HCT116 (cell line): ENCODE results near the gene GDAP1L1. TPM values are rescaled to one million over a fixed set of nuclear protein-coding genes. Genes with fewer than 3 reads are reported as not detected.

Experiments
- ATAC-seq: fragments of 200-7000 bp; cut with Tn5 transposase; 2 replicates; pipeline ENCODE4 v1.9.1; 2020; ENCODE audit warnings: mild to moderate bottlenecking, moderate library complexity
- BruUV-seq: library from RNA; stranded (reverse); fragments of 400-500 nt; replicated peaks from 2 replicates; lab custom pipeline; 2021; lab: Mats Ljungman, UMichigan
- CTCF ChIA-PET: fragments of 300-600 bp; sonication (Branson Sonifier 250); formaldehyde crosslinking; loops from one replicate; lab custom pipeline; 2021; ENCODE audit warnings: antibody characterized with exemption; lab: Charles Lee
- POLR2A ChIA-PET: fragments of 300-600, 350-600 bp; sonication (Branson Sonifier 250); formaldehyde crosslinking; loops from one replicate; lab custom pipeline; 2021; ENCODE audit warnings: antibody characterized with exemption; lab: Charles Lee
- RAD21 ChIA-PET, 2 experiments: fragments of 300-600 bp; sonication (Branson Sonifier 250); formaldehyde crosslinking; loops; one replicate each; lab custom pipeline; 2023; ENCODE audit warnings: low total read pairs in 2 of 2; ENCODE audit not compliant: uncharacterized antibody in 2 of 2, unreplicated experiment in 2 of 2, low non-redundant PET in 1 of 2; lab: Charles Lee
- DNase-seq: peaks from one replicate; pipeline ENCODE4 v3.0.0-alpha.2; 2010; ENCODE audit warnings: low read depth, low spot score
- H2AFZ ChIP-seq: fragments of 200-600 bp; shearing (Covaris generic), sonication (generic); 2 replicates; pipeline ENCODE4 v1.6.1; 2017; ENCODE audit warnings: low read depth, mixed run types, mixed read lengths, antibody characterized with exemption, low read length; ENCODE audit not compliant: poor library complexity, severe bottlenecking
- H3K27ac ChIP-seq: 2 replicates; pipeline ENCODE4 v1.5.1; 2012; ENCODE audit warnings: low read depth, low read length
- H3K27me3 ChIP-seq: fragments of 200-600 bp; sonication (generic); 2 replicates; pipeline ENCODE4 v1.6.1; 2016; ENCODE audit warnings: mixed run types, low read length, mixed read lengths; ENCODE audit not compliant: insufficient read depth
- H3K36me3 ChIP-seq, 2 experiments: fragments of 200-500 bp in 1 of 2; fragments of 200-600 bp in 1 of 2; sonication (Bioruptor generic) in 1 of 2; sonication (generic) in 1 of 2; 2 replicates each; pipeline versions ENCODE4 v1.5.1 to v1.6.1; 2014 to 2016; ENCODE audit warnings: low read length in 2 of 2, inconsistent platforms in 1 of 2, mixed read lengths in 1 of 2, mixed run types in 1 of 2; ENCODE audit not compliant: insufficient read depth in 2 of 2, control insufficient read depth in 1 of 2
- H3K4me1 ChIP-seq, 2 experiments: fragments of 200-600 bp in 1 of 2; sonication (generic) in 1 of 2; 2 replicates each; pipeline versions ENCODE4 v1.5.1 to v1.6.1; 2012 to 2017; ENCODE audit warnings: low read length in 2 of 2, inconsistent platforms in 1 of 2, mild to moderate bottlenecking in 1 of 2, mixed read lengths in 1 of 2, mixed run types in 1 of 2, moderate library complexity in 1 of 2; ENCODE audit not compliant: insufficient read depth in 2 of 2, control insufficient read depth in 1 of 2
- H3K4me2 ChIP-seq: fragments of 200-600 bp; sonication (generic); 2 replicates; pipeline ENCODE4 v1.6.1; 2017; ENCODE audit warnings: mixed run types, low read length, mixed read lengths
- H3K4me3 ChIP-seq, 2 experiments: fragments of 200-600 bp in 1 of 2; sonication (generic) in 1 of 2; replicated peaks in 1 of 2; 2 replicates each; pipeline ENCODE4 v1.5.1; 2011 to 2016; ENCODE audit warnings: low read length in 2 of 2, control low read depth in 1 of 2, low read depth in 1 of 2, mild to moderate bottlenecking in 1 of 2, mixed read lengths in 1 of 2, mixed run types in 1 of 2
- H3K79me2 ChIP-seq: fragments of 200-600 bp; sonication (generic); 2 replicates; pipeline ENCODE4 v1.6.1; 2017; ENCODE audit warnings: mild to moderate bottlenecking, mixed run types, low read length, moderate library complexity, mixed read lengths; ENCODE audit not compliant: insufficient read depth
- H3K9ac ChIP-seq: fragments of 200-600 bp; sonication (generic); 2 replicates; pipeline ENCODE4 v1.6.1; 2016; ENCODE audit warnings: low read length, mixed read lengths
- H3K9me2 ChIP-seq: fragments of 200-600 bp; sonication (generic), shearing (Covaris generic); 2 replicates; pipeline ENCODE4 v1.6.1; 2017; ENCODE audit warnings: mixed run types, mild to moderate bottlenecking, moderate library complexity; ENCODE audit not compliant: insufficient read depth
- H3K9me3 ChIP-seq, 2 experiments: fragments of 200-500 bp in 1 of 2; fragments of 200-600 bp in 1 of 2; sonication (Bioruptor generic) in 1 of 2; sonication (generic) in 1 of 2; 2 replicates each; pipeline ENCODE4 v1.6.1; 2014 to 2017; ENCODE audit warnings: low read length in 2 of 2, mixed read lengths in 2 of 2, inconsistent platforms in 1 of 2, low read depth in 1 of 2, mild to moderate bottlenecking in 1 of 2, mixed run types in 1 of 2, moderate library complexity in 1 of 2; ENCODE audit not compliant: control insufficient read depth in 1 of 2, insufficient read depth in 1 of 2
- H4K20me1 ChIP-seq: fragments of 200-600 bp; sonication (generic), shearing (Covaris generic); 2 replicates; pipeline ENCODE4 v1.6.1; 2017; ENCODE audit warnings: mixed run types, mild to moderate bottlenecking, moderate library complexity; ENCODE audit not compliant: insufficient read depth
- ATF3 ChIP-seq: IDR thresholded peaks from 2 replicates; pipeline ENCODE4 v1.6.1; 2012
- CEBPB ChIP-seq: IDR thresholded peaks from 2 replicates; pipeline ENCODE4 v1.6.1; 2012; ENCODE audit warnings: low read depth
- CTCF ChIP-seq, 3 experiments: fragments of 200-600 bp in 1 of 3; sonication (generic) in 1 of 3; IDR thresholded peaks in 2 of 3; conservative IDR thresholded peaks in 1 of 3; 2 replicates each; pipeline ENCODE4 v1.5.1; 2012 to 2017; ENCODE audit warnings: low read depth in 2 of 3, low read length in 2 of 3, antibody characterized with exemption in 1 of 3, borderline replicate concordance in 1 of 3, control low read depth in 1 of 3, mild to moderate bottlenecking in 1 of 3, mixed read lengths in 1 of 3, mixed run types in 1 of 3, moderate library complexity in 1 of 3; ENCODE audit not compliant: insufficient read depth in 1 of 3
- EGR1 ChIP-seq: IDR thresholded peaks from 2 replicates; pipeline ENCODE4 v1.6.1; 2012; ENCODE audit warnings: low read depth
- ELF1 ChIP-seq: IDR thresholded peaks from 2 replicates; pipeline ENCODE4 v1.6.1; 2012; ENCODE audit warnings: low read depth, borderline replicate concordance
- EZH2phosphoT487 ChIP-seq: fragments of 200-600 bp; IDR thresholded peaks from 2 replicates; pipeline ENCODE4 v1.6.1; 2018; ENCODE audit warnings: antibody characterized with exemption, borderline replicate concordance
- POLR2AphosphoS5 ChIP-seq: IDR thresholded peaks from 2 replicates; pipeline ENCODE4 v1.6.1; 2011; ENCODE audit warnings: mild to moderate bottlenecking, low read depth, low read length, moderate library complexity
- RAD21 ChIP-seq: IDR thresholded peaks from 2 replicates; pipeline ENCODE4 v1.6.1; 2012; ENCODE audit warnings: low read depth, mild to moderate bottlenecking
- SP1 ChIP-seq: IDR thresholded peaks from 2 replicates; pipeline ENCODE4 v1.6.1; 2012; ENCODE audit warnings: low read depth
- YY1 ChIP-seq: IDR thresholded peaks from 2 replicates; pipeline ENCODE4 v1.6.1; 2011; ENCODE audit warnings: low read length, low read depth, moderate library complexity, mild to moderate bottlenecking; ENCODE audit not compliant: insufficient replicate concordance; ENCODE audit errors: extremely low read depth
- ZBTB33 ChIP-seq: IDR thresholded peaks from 2 replicates; pipeline ENCODE4 v1.6.1; 2011; ENCODE audit warnings: mild to moderate bottlenecking, low read length, moderate library complexity; ENCODE audit not compliant: insufficient replicate concordance; ENCODE audit errors: extremely low read depth
- ZFX ChIP-seq: fragments of 450-650 bp; IDR thresholded peaks from 2 replicates; pipeline ENCODE4 v1.6.1; 2017
- ZNF274 ChIP-seq: fragments of 200-500 bp; sonication (Bioruptor generic); IDR thresholded peaks from 2 replicates; pipeline ENCODE4 v1.6.1; 2014; ENCODE audit warnings: mild to moderate bottlenecking, low read depth, low read length, inconsistent platforms
- intact Hi-C: fragments of 100-400 bp; cut with micrococcal nuclease; formaldehyde crosslinking; loops from 2 replicates; pipeline ENCODE4 v1.10.0; 2022
- total RNA-seq: library from RNA; stranded (reverse); gene quantifications from one replicate; pipeline ENCODE4 v1.2.1, GENCODE V29; 2021; ENCODE audit not compliant: unreplicated experiment
- TF ChIP-seq, protein P1 (sequence below): IDR thresholded peaks from 2 replicates; pipeline ENCODE4 v1.6.1; 2012

GDAP1L1 gene
- total RNA-seq, 1 experiment from 2014 or later: not detected

- DNase-seq (no peak), ATAC-seq (no peak)
- ChIA-PET POLR2A (no interaction called here), CTCF (interaction anchor here (0.6 to 2.5 kb wide), 4 partner anchors 10 to 473 kb away, joined by 3 to 10 read pairs (median 3); no protein-coding TSS in a partner anchor), RAD21 (no interaction called here)
- Histone ChIP-seq H3K9me3 (no peaks in the 10 kb centered on the region), H3K4me1 (peaks cover 51 to 63% of the 10 kb centered on the region in 2 experiments), H3K27me3 (no peaks in the 10 kb centered on the region), H3K36me3 (peaks cover 3 to 6% of the 10 kb centered on the region in 2 experiments; a peak in 2 of 4 replicates), H3K27ac (no peak overlapping the region), H2AFZ (no peak overlapping the region), H3K79me2 (peaks cover 62% of the 10 kb centered on the region), H3K9ac (peak overlapping the region; percentile 97), H3K4me3 (peak overlapping the region in 1 of 2 experiments; percentile 97; a peak in 1 of 4 replicates), H3K9me2 (no peaks in the 10 kb centered on the region), H3K4me2 (peak overlapping the region; percentile 91), H4K20me1 (no peaks in the 10 kb centered on the region)
- TF ChIP-seq ELF1: no peak
- no peak for TF ChIP-seq EGR1
- no peak for TF ChIP-seq ZBTB33
- no peak for TF ChIP-seq CTCF (IDR thresholded peaks at IDR 0.05 in 2 of 3, conservative IDR thresholded peaks at IDR 0.05 in 1 of 3; ENCODE audit: borderline replicate concordance in 1 of 3, insufficient read depth in 1 of 3, low read depth in 2 of 3, low read length in 2 of 3)
- no peak for TF ChIP-seq CEBPB
- TF ChIP-seq YY1: no peak
- no peak for TF ChIP-seq ATF3
- no peak for TF ChIP-seq ZNF274
- TF ChIP-seq EZH2phosphoT487: no peak
- no peak for TF ChIP-seq POLR2AphosphoS5
- TF ChIP-seq ZFX: no peak
- no peak for TF ChIP-seq RAD21
- TF ChIP-seq SP1: no peak
- TF ChIP-seq, protein P1, sequence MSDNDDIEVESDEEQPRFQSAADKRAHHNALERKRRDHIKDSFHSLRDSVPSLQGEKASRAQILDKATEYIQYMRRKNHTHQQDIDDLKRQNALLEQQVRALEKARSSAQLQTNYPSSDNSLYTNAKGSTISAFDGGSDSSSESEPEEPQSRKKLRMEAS: no peak
- no TSS peak for BruUV-seq
- intact Hi-C loops: no loop called here
These were observed 38.9 kb upstream of the GDAP1L1 start for GRCh38 chr20:44208165-44208564.
